HL-60/S4 treated with retinoic acid at 250 ng/mL for 4 days and 3 days (cell line): ENCODE data around the gene AMBP.
"Not testable (repeated sequence)": the region's sequence is repeated elsewhere in the genome, so short reads cannot be mapped to it uniquely, and the experiment has no call there.

Experiments
- in situ Hi-C: fragments of 300-500 bp; cut with MboI; formaldehyde crosslinking; loops from 2 replicates; pipeline ENCODE4 v1.7.0; 2022; ENCODE audit warnings: low sequenced_read_pairs

Gene AMBP

DNA sequence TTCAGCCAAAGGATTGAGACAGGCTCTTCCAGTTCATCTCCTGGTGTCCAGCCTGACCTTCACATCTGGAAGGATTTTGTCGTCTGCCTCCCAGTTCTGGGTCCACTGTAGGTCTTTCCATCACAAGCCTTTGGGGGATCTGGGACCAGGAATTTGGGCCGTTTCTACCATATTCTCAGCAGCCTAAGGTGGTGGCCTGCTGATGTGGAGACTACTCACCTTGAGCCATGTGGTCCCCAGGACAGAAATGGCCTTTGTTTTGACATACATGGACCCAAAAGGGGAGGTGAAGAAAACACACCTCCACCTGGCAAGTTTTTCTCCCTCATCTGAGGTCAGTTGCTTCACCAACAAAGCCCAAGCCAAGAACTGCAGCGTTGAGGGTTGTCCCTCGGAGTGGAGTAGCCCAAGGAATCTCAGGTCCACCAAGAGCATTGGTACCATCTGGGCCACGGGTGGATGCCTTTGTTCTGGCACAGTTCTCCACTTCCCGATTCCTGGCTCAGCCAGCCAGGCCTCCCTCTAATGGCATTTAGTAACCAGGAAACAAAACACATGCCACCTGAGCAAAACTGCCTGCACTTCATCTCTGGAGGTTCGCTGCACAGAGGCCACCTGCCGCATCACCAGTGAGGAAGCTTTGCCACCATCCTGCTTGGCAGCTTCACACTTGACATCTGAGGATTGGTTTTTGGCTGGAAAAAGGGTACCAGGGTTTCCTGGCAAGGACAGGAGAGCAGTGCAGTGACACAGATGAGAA lies 24.7 kb downstream of the AMBP start:
- in situ Hi-C loops: no loop called here

DNA sequence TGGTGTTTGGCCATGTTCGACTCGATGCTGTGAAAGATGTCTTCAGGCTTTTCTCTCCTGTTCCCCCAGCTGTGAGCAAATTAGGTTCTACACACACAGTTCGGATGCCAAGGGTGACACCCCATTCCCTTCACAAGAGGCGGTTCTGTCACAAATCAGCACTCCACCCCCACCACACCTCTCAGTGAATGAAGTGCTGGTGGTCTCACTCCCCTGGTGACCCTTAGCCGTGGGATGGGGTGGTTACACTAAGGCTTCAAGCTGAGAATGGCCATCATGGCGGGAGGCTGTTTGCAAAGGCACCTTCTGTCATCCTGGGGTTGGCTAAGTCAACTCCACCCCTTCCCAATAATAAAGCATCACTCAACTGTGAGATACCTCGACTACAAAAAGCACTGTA lies 26.4 kb downstream of the AMBP start:
- in situ Hi-C loops: no loop called here

- in situ Hi-C loops: no loop called here
Observed at GRCh38 chr9:114051281-114051680, 26.8 kb downstream of the AMBP start.

GRCh38 chr9:114050646-114051045 lies 27.5 kb downstream of the AMBP start:
- in situ Hi-C loops: no loop called here

- in situ Hi-C loops: no loop called here
Observed at GRCh38 chr9:114050226-114050568, 27.9 kb downstream of the AMBP start.

- in situ Hi-C loops: no loop called here
Observed at GRCh38 chr9:114049441-114050225, 28.5 kb downstream of the AMBP start.

GRCh38 chr9:114048533-114049415 lies 29.3 kb downstream of the AMBP start:
- in situ Hi-C loops: no loop called here

- in situ Hi-C loops: no loop called here
Observed at GRCh38 chr9:114047717-114048116, 30.4 kb downstream of the AMBP start.

DNA sequence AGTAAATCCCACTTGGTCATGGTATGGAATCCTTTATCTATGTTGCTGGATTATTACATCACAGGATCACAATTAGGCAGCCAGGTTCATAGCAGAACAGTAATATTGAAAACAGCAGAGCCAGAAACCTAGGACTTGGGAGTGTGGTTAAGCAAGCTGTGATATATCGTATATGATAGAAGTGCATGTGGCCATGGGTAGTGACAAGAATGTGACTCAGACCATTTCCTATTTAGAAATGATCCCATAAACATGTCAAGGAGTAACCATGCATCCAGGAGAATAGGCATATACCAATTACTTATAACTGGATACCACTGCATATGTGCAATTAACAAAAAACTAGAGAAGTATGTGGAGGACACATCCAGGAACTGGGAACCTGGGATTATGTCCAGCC lies 31.2 kb downstream of the AMBP start:
- in situ Hi-C loops: no loop called here

- in situ Hi-C loops: no loop called here
Observed at GRCh38 chr9:114046237-114046755, 31.8 kb downstream of the AMBP start.

DNA sequence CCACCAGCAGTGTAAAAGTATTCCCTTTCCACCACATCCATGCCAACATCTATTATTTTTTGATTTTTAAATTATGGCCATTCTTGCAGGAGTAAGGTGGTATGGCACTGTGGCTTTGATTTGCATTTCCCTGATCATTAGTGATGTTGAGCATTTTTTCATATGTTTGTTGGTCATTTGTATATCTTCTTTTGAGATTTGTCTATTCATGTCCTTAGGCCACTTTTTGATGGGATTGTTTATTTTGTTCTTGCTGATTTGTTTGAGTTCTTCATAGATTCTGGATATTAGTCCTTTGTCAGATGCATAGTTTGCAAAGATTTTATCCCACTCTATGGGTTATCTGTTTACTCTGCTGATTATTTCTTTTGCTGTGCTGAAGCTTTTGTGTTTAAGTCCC lies 34.4 kb downstream of the AMBP start:
- in situ Hi-C loops: not testable (repeated sequence)

GRCh38 chr9:114039484-114039883 lies 38.6 kb downstream of the AMBP start:
- in situ Hi-C loops: no loop called here

DNA sequence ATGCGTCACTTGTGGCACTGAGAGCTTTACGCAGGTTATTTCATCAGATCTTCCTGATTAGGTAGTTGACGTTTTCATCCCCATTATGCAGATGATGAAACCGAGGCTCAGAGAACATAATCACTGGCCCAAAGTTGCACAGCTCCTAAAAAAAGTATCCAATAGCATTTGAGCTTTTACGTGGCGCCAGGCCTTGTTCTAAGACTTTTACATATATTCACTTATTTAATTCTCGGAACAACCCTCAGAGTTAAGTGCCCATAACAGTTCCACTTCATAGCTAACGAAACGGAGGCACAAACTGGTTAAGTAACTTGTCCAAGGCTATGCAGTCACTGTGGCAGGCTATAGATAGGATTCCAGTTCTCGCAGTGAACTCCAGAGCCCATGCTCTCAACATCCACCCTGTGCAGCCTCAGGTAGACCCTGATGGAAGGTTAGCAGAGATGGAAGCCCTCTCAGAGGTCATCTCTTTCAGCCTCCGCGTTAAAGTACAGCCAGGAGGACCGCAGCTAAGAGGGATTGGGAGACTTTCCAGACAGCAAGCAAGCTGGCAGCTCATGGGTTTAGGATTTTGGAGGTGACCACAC lies 39.3 kb downstream of the AMBP start:
- in situ Hi-C loops: no loop called here

DNA sequence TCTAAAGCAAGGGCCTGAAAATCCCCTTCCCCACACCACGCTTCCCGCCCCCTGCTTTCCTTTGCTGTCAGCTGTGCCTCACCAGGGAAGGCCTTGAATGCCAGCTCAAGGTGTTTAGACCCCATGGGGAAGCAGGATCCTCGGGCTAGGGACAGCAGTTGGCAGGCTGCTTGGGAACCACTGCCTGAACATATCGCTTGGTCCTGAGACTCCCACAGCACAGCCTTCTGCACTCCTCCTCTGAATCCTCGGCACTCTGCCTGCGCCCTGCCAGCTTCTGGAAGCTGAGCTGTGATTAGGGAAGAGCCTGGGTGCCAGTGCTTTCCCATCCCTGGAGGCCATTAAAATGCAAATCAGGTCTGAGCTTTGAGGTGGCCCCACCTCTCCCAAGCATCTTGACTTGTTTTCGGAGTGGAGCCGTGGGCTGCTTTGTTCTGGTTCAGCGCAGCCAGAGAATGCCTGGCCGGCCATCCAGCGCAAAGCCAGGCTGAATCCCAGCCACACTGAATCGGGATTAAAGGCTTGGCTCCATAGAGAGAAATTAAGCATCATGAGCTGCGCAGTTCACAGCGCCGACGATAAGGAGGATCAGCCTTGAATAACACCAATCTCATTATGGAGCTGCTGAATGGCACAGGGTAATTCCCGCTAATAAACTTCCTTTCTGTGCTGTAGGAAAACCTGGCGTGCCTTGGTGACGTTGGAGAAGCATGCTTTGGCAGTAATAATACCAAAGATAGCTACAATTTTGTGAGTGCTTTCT lies 40.0 kb downstream of the AMBP start:
- in situ Hi-C loops: no loop called here

DNA sequence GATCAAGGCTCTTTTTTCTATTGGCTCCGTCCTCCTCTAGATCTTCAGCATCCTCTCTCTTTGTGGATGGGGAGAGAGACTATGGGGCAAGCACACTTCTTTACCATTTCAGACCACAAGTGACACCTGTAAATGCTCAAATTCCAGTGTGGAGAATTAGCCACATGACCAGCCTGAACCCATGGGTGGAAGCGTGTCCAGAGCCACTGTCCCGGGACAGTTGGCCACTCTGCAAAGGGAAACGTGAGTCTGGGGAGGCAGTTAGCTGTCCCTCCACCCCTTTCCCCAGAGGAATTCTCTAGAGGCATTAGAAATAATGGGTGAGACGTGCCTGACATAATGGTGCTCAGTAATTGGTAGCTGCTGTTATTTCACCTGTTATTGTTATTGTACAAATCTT lies 40.9 kb downstream of the AMBP start:
- in situ Hi-C loops: no loop called here

- in situ Hi-C loops: no loop called here
Observed at GRCh38 chr9:114035845-114036801, 42.0 kb downstream of the AMBP start.

DNA sequence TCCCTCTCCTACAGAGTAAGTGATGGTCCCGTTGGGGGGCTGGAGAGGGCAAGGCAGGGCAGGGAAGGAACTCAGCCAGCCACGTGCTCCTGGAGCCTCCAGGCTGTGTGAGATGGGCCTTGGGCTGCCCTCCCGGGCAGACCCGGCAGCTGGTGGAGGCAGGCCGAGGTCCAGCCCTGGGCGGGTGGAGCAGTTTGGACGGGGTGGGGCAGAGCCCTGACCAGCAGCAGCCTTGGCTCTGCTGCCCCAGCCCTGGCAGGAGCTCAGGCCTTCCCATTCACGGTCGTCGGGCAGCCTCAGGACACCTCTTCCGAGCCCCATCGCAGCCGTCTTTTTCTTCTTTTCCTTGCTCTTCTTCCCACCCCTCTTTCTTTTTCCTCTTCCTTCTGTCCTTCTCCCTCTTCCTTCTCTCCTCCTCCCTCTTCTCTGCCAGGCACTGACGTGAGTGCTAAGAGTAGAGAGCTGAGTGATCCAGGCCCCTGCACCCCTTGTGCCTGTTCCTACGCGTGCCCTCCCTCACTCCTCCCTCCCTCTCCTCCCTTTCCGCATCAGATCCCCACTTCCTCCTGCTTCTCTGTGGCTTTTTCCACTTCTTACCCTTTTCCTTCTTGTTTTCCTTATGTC lies 42.8 kb downstream of the AMBP start:
- in situ Hi-C loops: no loop called here

DNA sequence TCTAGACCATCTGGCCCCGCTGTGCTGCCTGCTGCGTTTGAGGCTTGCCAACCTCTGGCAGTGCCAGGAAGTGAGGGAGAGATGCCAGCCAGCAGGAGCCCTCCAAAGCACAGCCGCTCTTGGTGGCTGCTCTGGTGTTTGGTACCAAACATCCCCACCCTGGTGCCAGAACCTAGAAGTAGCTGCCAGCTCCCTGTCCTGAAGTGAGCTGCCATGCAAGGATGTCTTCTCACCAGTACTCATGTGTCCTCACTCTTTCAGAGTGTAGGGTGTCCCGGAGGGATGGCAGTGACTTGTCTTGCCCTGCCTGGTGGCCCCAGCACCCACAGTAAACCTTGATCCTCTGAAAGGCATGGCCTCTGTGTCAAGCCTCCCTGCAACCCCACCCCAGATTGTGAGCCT lies 43.4 kb downstream of the AMBP start:
- in situ Hi-C loops: no loop called here

DNA sequence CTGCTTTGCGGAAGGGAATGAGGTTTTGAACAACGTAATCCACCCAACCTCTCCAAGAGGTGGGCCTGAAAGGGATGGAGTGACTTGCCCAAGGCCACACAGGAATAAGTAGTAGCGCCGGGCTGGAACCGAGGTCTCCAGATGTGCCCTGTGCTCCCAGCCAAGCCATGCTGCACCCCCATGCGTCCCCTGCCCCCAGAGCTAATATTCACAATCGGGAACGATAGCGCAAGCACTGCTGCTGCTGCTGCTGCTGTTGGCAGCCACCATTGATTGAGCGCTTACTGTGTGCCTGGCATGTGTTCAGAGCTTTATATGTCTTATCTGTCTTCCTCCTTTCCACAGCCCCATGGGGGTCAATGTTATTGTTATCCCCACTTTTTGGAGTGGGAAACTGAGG lies 43.9 kb downstream of the AMBP start:
- in situ Hi-C loops: no loop called here
